Endothelial cell of umbilical vein (primary cell): Measurements from ENCODE around the gene APBB3. TPM values are rescaled to one million over a fixed set of nuclear protein-coding genes. Genes with fewer than 3 reads are reported as not detected.

Experiments
- BruUV-seq: library from RNA; stranded (reverse); fragments of 400-500 nt; replicated peaks from 2 replicates; lab custom pipeline; 2021; lab: Mats Ljungman, UMichigan
- CTCF ChIA-PET: fragments of 300-600, 350-600 bp; sonication (Branson Sonifier 250); formaldehyde crosslinking; loops from one replicate; lab custom pipeline; 2021; ENCODE audit warnings: antibody characterized with exemption, inconsistent platforms; lab: Charles Lee
- POLR2A ChIA-PET: fragments of 300-600, 350-600 bp; sonication (Branson Sonifier 250); formaldehyde crosslinking; loops from one replicate; lab custom pipeline; 2021; ENCODE audit warnings: antibody characterized with exemption, inconsistent platforms; lab: Charles Lee
- DNase-seq: peaks from one replicate; pipeline ENCODE4 v3.0.0-alpha.2; 2011; ENCODE audit warnings: low read depth, low spot score
- FAIRE-seq: peaks from 2 replicates; lab custom pipeline; 2011; peaks lifted over from hg19 to GRCh38; lab: Jason Lieb, UNC
- H2AFZ ChIP-seq: 2 replicates; pipeline ENCODE4 v1.6.0; 2012; ENCODE audit warnings: low read depth, low read length, control low read depth, inconsistent platforms
- H3K27ac ChIP-seq: 2 replicates; pipeline ENCODE4 v1.5.1; 2011; ENCODE audit warnings: low read depth, mild to moderate bottlenecking, control low read depth, low read length, moderate library complexity; ENCODE audit not compliant: insufficient read depth
- H3K27me3 ChIP-seq, 2 experiments: 2 replicates each; pipeline versions ENCODE4 v1.6.0 to v1.6.1; 2011; ENCODE audit warnings: low read length in 2 of 2, mixed read lengths in 1 of 2; ENCODE audit not compliant: control insufficient read depth in 2 of 2, insufficient read depth in 2 of 2
- H3K36me3 ChIP-seq, 2 experiments: 2 replicates in 1 of 2; 3 replicates in 1 of 2; pipeline ENCODE4 v1.5.1; 2011; ENCODE audit warnings: low read length in 2 of 2, mild to moderate bottlenecking in 1 of 2, moderate library complexity in 1 of 2; ENCODE audit not compliant: control insufficient read depth in 2 of 2, insufficient read depth in 2 of 2; ENCODE audit errors: extremely low read depth in 1 of 2
- H3K4me1 ChIP-seq: 3 replicates; pipeline ENCODE4 v1.5.1; 2011; ENCODE audit warnings: mild to moderate bottlenecking, low read length; ENCODE audit not compliant: control insufficient read depth, insufficient read depth; ENCODE audit errors: extremely low read depth
- H3K4me2 ChIP-seq: 2 replicates; pipeline ENCODE4 v1.6.1; 2011; ENCODE audit warnings: low read length, control low read depth, mixed read lengths; ENCODE audit not compliant: insufficient read depth
- H3K4me3 ChIP-seq, 3 experiments: fragments of 200-600 bp in 1 of 3; sonication (generic), shearing (Covaris generic) in 1 of 3; replicated peaks in 1 of 3; 2 replicates each; pipeline ENCODE4 v1.5.1; 2011 to 2016; ENCODE audit warnings: control low read depth in 3 of 3, low read length in 3 of 3, mild to moderate bottlenecking in 2 of 3, inconsistent platforms in 1 of 3, low read depth in 1 of 3, moderate library complexity in 1 of 3; ENCODE audit not compliant: insufficient read depth in 1 of 3
- H3K79me2 ChIP-seq: 2 replicates; pipeline ENCODE4 v1.6.0; 2012; ENCODE audit warnings: low read length, inconsistent platforms; ENCODE audit not compliant: control insufficient read depth, insufficient read depth
- H3K9ac ChIP-seq: replicated peaks from 2 replicates; pipeline ENCODE3; 2011; ENCODE audit warnings: low read length, control low read depth; ENCODE audit not compliant: insufficient read depth; ENCODE audit errors: extremely low read depth
- H3K9me1 ChIP-seq: replicated peaks from 3 replicates; pipeline ENCODE4 v1.6.0; 2011; ENCODE audit warnings: mild to moderate bottlenecking, low read length; ENCODE audit not compliant: control insufficient read depth, insufficient read depth; ENCODE audit errors: extremely low read depth
- H3K9me3 ChIP-seq: replicated peaks from 2 replicates; pipeline ENCODE4 v1.5.1; 2012; ENCODE audit warnings: low read length, inconsistent platforms; ENCODE audit not compliant: control insufficient read depth, insufficient read depth
- H4K20me1 ChIP-seq: replicated peaks from 2 replicates; pipeline ENCODE3; 2011; ENCODE audit warnings: mild to moderate bottlenecking, low read length; ENCODE audit not compliant: control insufficient read depth, insufficient read depth; ENCODE audit errors: extremely low read depth
- CTCF ChIP-seq, 2 donors: IDR thresholded peaks; 1 replicate in 1 of 2; 2 replicates in 1 of 2; pipeline ENCODE4 v1.5.1; 2011; ENCODE audit warnings: low read length in 2 of 2, mild to moderate bottlenecking in 2 of 2, moderate library complexity in 2 of 2, control low read depth in 1 of 2, inconsistent platforms in 1 of 2, low read depth in 1 of 2; ENCODE audit not compliant: insufficient read depth in 1 of 2; ENCODE audit errors: extremely low read depth in 1 of 2
- EZH2 ChIP-seq: IDR thresholded peaks from 2 replicates; pipeline ENCODE4 v1.6.1; 2012; ENCODE audit warnings: borderline replicate concordance, low read depth, mild to moderate bottlenecking, moderate library complexity, low read length, inconsistent platforms; ENCODE audit not compliant: severe bottlenecking
- FOS ChIP-seq: IDR thresholded peaks from 2 replicates; pipeline ENCODE4 v1.6.1; 2011; ENCODE audit warnings: mild to moderate bottlenecking, low read length, moderate library complexity, borderline replicate concordance; ENCODE audit not compliant: insufficient read depth
- GATA2 ChIP-seq: IDR thresholded peaks from 2 replicates; pipeline ENCODE4 v1.7.0; 2011; ENCODE audit warnings: low read depth, mild to moderate bottlenecking, moderate library complexity, mixed read lengths, low read length; ENCODE audit not compliant: insufficient read length, insufficient read depth
- JUN ChIP-seq: IDR thresholded peaks from 2 replicates; pipeline ENCODE4 v1.6.1; 2011; ENCODE audit warnings: borderline replicate concordance, low read depth; ENCODE audit not compliant: insufficient read length, insufficient read depth
- MYC ChIP-seq: IDR thresholded peaks from one replicate; pipeline ENCODE4 v1.6.1; 2011; ENCODE audit warnings: mild to moderate bottlenecking, low read depth, low read length
- POLR2A ChIP-seq: IDR thresholded peaks from 2 replicates; pipeline ENCODE4 v1.6.1; 2012; ENCODE audit warnings: low read depth, mild to moderate bottlenecking, control low read depth, low read length
- POLR2AphosphoS5 ChIP-seq: IDR thresholded peaks from 2 replicates; pipeline ENCODE4 v1.6.1; 2012; ENCODE audit warnings: low read depth, mild to moderate bottlenecking, control low read depth, low read length, moderate library complexity; ENCODE audit not compliant: insufficient read depth
- dilution Hi-C: fragments of 300-500 bp; cut with MboI; formaldehyde crosslinking; loops from one replicate; pipeline ENCODE4 v1.15.0; 2019; ENCODE audit warnings: low sequenced_read_pairs; ENCODE audit not compliant: extremely low pct_ligation_motif_present
- intact Hi-C: fragments of 100-400 bp; cut with micrococcal nuclease; formaldehyde crosslinking; loops from one replicate; pipeline ENCODE4 v1.10.0; 2022
- polyA plus RNA-seq, 4 experiments: library from polyadenylated mRNA; depleted of rRNA in 3 of 4; stranded (reverse) in 3 of 4; unstranded in 1 of 4; fragments of >200 nt; gene quantifications; 2 replicates each; pipeline versions ENCODE4 v1.2.1 to v1.2.3, GENCODE V29; 2011 to 2012; ENCODE audit warnings: missing spikeins in 1 of 4
- total RNA-seq: library from RNA; stranded (reverse); gene quantifications from 2 replicates; pipeline ENCODE4 v1.2.3, GENCODE V29; 2021
- TF ChIP-seq, protein P1 (sequence below): IDR thresholded peaks from 2 replicates; pipeline ENCODE4 v1.6.1; 2011; ENCODE audit not compliant: insufficient read depth, insufficient read length

The APBB3 gene
- total and polyA plus RNA-seq, 2 donors (not counting 3 experiments of a cell fraction or from before 2014, with no cell fraction given): 12.1 to 22.8 TPM

- no peak overlapping the region for H3K4me3 ChIP-seq
- FAIRE-seq: no peak
- peaks cover 12% of the 10 kb centered on the region for H3K4me1 ChIP-seq
- H3K9ac ChIP-seq: no peak overlapping the region
- H3K27ac ChIP-seq: no peak overlapping the region
- H4K20me1 ChIP-seq: no peaks in the 10 kb centered on the region
- H3K9me3 ChIP-seq: no peaks in the 10 kb centered on the region
- no peaks in the 10 kb centered on the region for H3K27me3 ChIP-seq
- H3K79me2 ChIP-seq: no peaks in the 10 kb centered on the region
- no peaks in the 10 kb centered on the region for H3K36me3 ChIP-seq
- H2AFZ ChIP-seq: no peak overlapping the region
- DNase-seq: no peak
- CTCF ChIA-PET: no interaction called here
- H3K4me2 ChIP-seq: no peak overlapping the region
- POLR2A ChIA-PET: no interaction called here
- H3K9me1 ChIP-seq: no peaks in the 10 kb centered on the region
- TF ChIP-seq CTCF (IDR thresholded peaks at IDR 0.05; ENCODE audit: extremely low read depth in 1 of 2, insufficient read depth in 1 of 2, low read depth in 1 of 2, low read length in 2 of 2) (no peak), FOS (no peak), JUN (no peak), GATA2 (no peak), POLR2AphosphoS5 (no peak), EZH2 (no peak), MYC (no peak), POLR2A (no peak)
- TF ChIP-seq, protein P1, sequence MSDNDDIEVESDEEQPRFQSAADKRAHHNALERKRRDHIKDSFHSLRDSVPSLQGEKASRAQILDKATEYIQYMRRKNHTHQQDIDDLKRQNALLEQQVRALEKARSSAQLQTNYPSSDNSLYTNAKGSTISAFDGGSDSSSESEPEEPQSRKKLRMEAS: no peak
- intact Hi-C loops: no loop called here
- no TSS peak for BruUV-seq
- dilution Hi-C loops: no loop called here
Observed at GRCh38 chr5:140605879-140606278, 41.5 kb upstream of the APBB3 start.
